Lower leg skin (tissue), 4 donors: Measurements from ENCODE around the gene ATAD5. TPM values are rescaled to one million over a fixed set of nuclear protein-coding genes. Genes with fewer than 3 reads are reported as not detected.
A peak's percentile ranks its signal among the peaks of the same experiment; 100 is the strongest.
"Not testable (repeated sequence)": the region's sequence is repeated elsewhere in the genome, so short reads cannot be mapped to it uniquely, and the experiment has no call there.

Source experiments
- DNase-seq, 2 donors: peaks; one replicate each; pipeline ENCODE4 v3.0.0-alpha.2; 2019; ENCODE audit warnings: low spot score in 2 of 2
- H3K4me3 ChIP-seq: fragments of 200-600 bp; sonication (generic); 2 replicates; pipeline ENCODE4 v1.5.1; 2017; ENCODE audit warnings: mild to moderate bottlenecking, low read depth; ENCODE audit not compliant: poor library complexity, severe bottlenecking
- CTCF ChIP-seq, 3 donors: fragments of 450-650 bp; IDR thresholded peaks; one replicate each; pipeline ENCODE4 v1.5.1; 2016; ENCODE audit warnings: antibody characterized with exemption in 3 of 3, mild to moderate bottlenecking in 3 of 3, moderate library complexity in 2 of 3
- POLR2A ChIP-seq, 2 donors: fragments of 450-650 bp; IDR thresholded peaks; one replicate each; pipeline ENCODE4 v1.6.1; 2016 to 2017; ENCODE audit warnings: antibody characterized with exemption in 2 of 2, mild to moderate bottlenecking in 1 of 2, moderate library complexity in 1 of 2
- WGBS, 2 donors: methylation state at CpG; one replicate each; pipeline ENCODE4 v1.1.5; 2018; 5-methylcytosine and 5-hydroxymethylcytosine counted together
- intact Hi-C: fragments of 100-400 bp; cut with DNase I; formaldehyde crosslinking; loops from one replicate; pipeline ENCODE4 v1.15.0; 2023; ENCODE audit warnings: low total_unique reads
- total RNA-seq, 4 donors: library from RNA; depleted of rRNA; stranded (reverse); fragments of >200 nt; gene quantifications; one replicate each; pipeline ENCODE4 v1.1.0, GENCODE V29; 2016

ATAD5 gene
- total RNA-seq, 4 donors from 2014 or later, result 0.93 to 1.5 (median 1.4) TPM

GRCh38 chr17:30894236-30894635 lies 62.5 kb downstream of the ATAD5 start:
- intact Hi-C loops, result no loop called here
- DNase-seq, result no peak
- TF ChIP-seq POLR2A (IDR thresholded peaks at IDR 0.05) (no peak), CTCF (IDR thresholded peaks at IDR 0.05) (no peak)
- no peak overlapping the region for H3K4me3 ChIP-seq
- 80 to 89% methylated on average over 3 of the region's 3 CpGs for WGBS, 2 donors

- intact Hi-C loops, result no loop called here
- 85 to 88% methylated on average over 5 of the region's 5 CpGs for WGBS, 2 donors
- DNase-seq, result peak in 1 of 2 donors; percentile 12
- TF ChIP-seq CTCF (IDR thresholded peaks at IDR 0.05) (no peak), POLR2A (IDR thresholded peaks at IDR 0.05) (no peak)
- no peak overlapping the region for H3K4me3 ChIP-seq
These were observed 65.5 kb downstream of the ATAD5 start for GRCh38 chr17:30897311-30897710.

- peak in 1 of 2 donors; percentile 70 for DNase-seq
- WGBS, 2 donors, result 0 to 2% methylated on average over 11 of the region's 11 CpGs
- TF ChIP-seq POLR2A (IDR thresholded peaks at IDR 0.05) (no peak), CTCF (IDR thresholded peaks at IDR 0.05) (no peak)
- intact Hi-C loops, result no loop called here
- H3K4me3 ChIP-seq, result peak overlapping the region; percentile 77
These were observed 74.0 kb downstream of the ATAD5 start for GRCh38 chr17:30905742-30906100.

- 0 to 1% methylated on average over 27 to 46 of the region's 47 CpGs for WGBS, 2 donors
- peak within 1 kb of the TSS; percentile 77 for H3K4me3 ChIP-seq
- no peak for TF ChIP-seq CTCF (IDR thresholded peaks at IDR 0.05)
- TF ChIP-seq POLR2A (IDR thresholded peaks at IDR 0.05), result no peak
- intact Hi-C loops, result no loop called here
- DNase-seq, result peak; percentile 84 to 97
These were observed 74.5 kb downstream of the ATAD5 start, which contains the start of gene TEFM for GRCh38 chr17:30906101-30906911. Gene TEFM, minus strand, starts transcription at chr17:30906238. Its CDS starts 40 bp downstream, at chr17:30906198.

- no peak for DNase-seq
- TF ChIP-seq POLR2A (IDR thresholded peaks at IDR 0.05) (no peak), CTCF (IDR thresholded peaks at IDR 0.05) (no peak)
- WGBS, 2 donors, result 77 to 84% methylated on average over 3 of the region's 3 CpGs
- intact Hi-C loops, result no loop called here
- H3K4me3 ChIP-seq, result no peak overlapping the region
These were observed 77.1 kb downstream of the ATAD5 start for GRCh38 chr17:30908717-30909420.

- H3K4me3 ChIP-seq, intact Hi-C loops: not testable (repeated sequence)
- WGBS, 2 donors, result 95 to 97% methylated on average over 7 of the region's 7 CpGs
- peak in 1 of 2 donors; percentile 17 for DNase-seq
These were observed 78.4 kb downstream of the ATAD5 start for GRCh38 chr17:30910151-30910550.
